Measurements from ENCODE around the gene QPCTL. TPM values are rescaled to one million over a fixed set of nuclear protein-coding genes. Genes with fewer than 3 reads are reported as not detected.
"Not testable (repeated sequence)": the region's sequence is repeated elsewhere in the genome, so short reads cannot be mapped to it uniquely, and the experiment has no call there.

QPCTL gene
- total and polyA plus RNA-seq, 10 of the 15 experiments (the other 5 are each of a cell fraction or from before 2014, with no cell fraction given), result 1.1 to 22.6 (median 11.2) TPM

- BruUV-seq (replicated peaks), result not testable (repeated sequence)
Observed at GRCh38 chr19:45728683-45729082, 36.2 kb downstream of the QPCTL start.

GRCh38 chr19:45729800-45730290 lies 37.4 kb downstream of the QPCTL start:
- no peak overlapping the region; the same call in 1 of the 2 replicates for H2AFZ ChIP-seq (ENCODE audit: control insufficient read depth, low read depth, low read length)
- peaks cover 4% of the 10 kb centered on the region; the same call in 1 of the 2 replicates for H3K4me1 ChIP-seq (ENCODE audit: control insufficient read depth, insufficient read depth, low read length)
- ATAC-seq (peak; percentile 52), DNase-seq (ENCODE audit: low read depth, low spot score) (peak; percentile 51), FAIRE-seq (peak; percentile 93)
- H3K4me3 ChIP-seq, result peak overlapping the region; percentile 97
- H3K9me3 ChIP-seq (replicated peaks; ENCODE audit: control insufficient read depth, insufficient read depth, low read length), result no peaks in the 10 kb centered on the region
- SMC1A ChIA-PET (ENCODE audit: uncharacterized antibody, unreplicated experiment), result interaction anchor here (0.8 to 3.3 kb wide), 7 partner anchors 10 to 56 kb away, joined by 3 to 35 read pairs (median 11); partner anchors contain the start of genes QPCTL, SIX5 and SNRPD2
- no peaks in the 10 kb centered on the region; the same call in 1 of the 2 replicates for H4K20me1 ChIP-seq (ENCODE audit: control insufficient read depth, insufficient read depth)
- intact Hi-C loops (cut with micrococcal nuclease; ENCODE audit: unreplicated experiment) (loop anchor here (1.0 to 5.0 kb wide), 2 partner anchors 24 to 37 kb away; partner anchors contain the start of gene SIX5), in situ Hi-C loops (cut with MboI) (no loop called here)
- RAD21 ChIA-PET (ENCODE audit: unreplicated experiment), result interaction anchor here (0.6 to 3.0 kb wide), 9 partner anchors 12 to 88 kb away, joined by 3 to 27 read pairs (median 6); partner anchors contain the start of genes GIPR, QPCTL, SIX5 and SNRPD2
- H3K36me3 ChIP-seq (ENCODE audit: control insufficient read depth in 2 of 2, insufficient read depth in 2 of 2, low read length in 1 of 2), result peaks cover 0 to 7% of the 10 kb centered on the region in 2 experiments; a peak in 2 of 4 replicates
- H3K27me3 ChIP-seq (replicated peaks in 1 of 2; ENCODE audit: control insufficient read depth in 2 of 2, insufficient read depth in 2 of 2, low read length in 1 of 2), result no peaks in the 10 kb centered on the region
- BruUV-seq (replicated peaks), result TSS peak; percentile 77
- H3K9ac ChIP-seq (ENCODE audit: control insufficient read depth, insufficient read depth, low read length), result peak overlapping the region; percentile 87
- CTCF ChIA-PET, result interaction anchor here (0.7 to 3.0 kb wide), 17 partner anchors 10 to 164 kb away, joined by 3 to 15 read pairs (median 5); partner anchors contain the start of genes QPCTL, SIX5 and SNRPD2
- H3K4me2 ChIP-seq (ENCODE audit: control insufficient read depth, insufficient read depth), result peak overlapping the region; percentile 69
- peaks cover 61% of the 10 kb centered on the region for H3K79me2 ChIP-seq (ENCODE audit: control insufficient read depth, insufficient read depth, low read length)
- 0% methylated on average over 10 of the region's 10 CpGs for WGBS (ENCODE audit: insufficient coverage, insufficient replicate concordance, low lambda C conversion rate, missing lambda C conversion rate)
- peak overlapping the region; percentile 90 for H3K27ac ChIP-seq (ENCODE audit: control insufficient read depth, insufficient read depth)
- POLR2A ChIA-PET, result interaction anchor here (0.6 to 3.8 kb wide), 10 partner anchors 12 to 133 kb away, joined by 3 to 58 read pairs (median 6); partner anchors contain the start of genes QPCTL, SIX5, SNRPD2 and SYMPK
- TF ChIP-seq SMARCA5 (IDR thresholded peaks at IDR 0.05), result peak; percentile 95
- TF ChIP-seq CHD1 (IDR thresholded peaks at IDR 0.05; ENCODE audit: low read depth, low read length), result no peak
- TF ChIP-seq DPF2 (IDR thresholded peaks at IDR 0.05), result 0 out of 2 replicates have a peak, but pooled peaks have one; percentile 39
- peak; percentile 79 for TF ChIP-seq MTA2 (IDR thresholded peaks at IDR 0.05; ENCODE audit: low read depth)
- peak in 1 of 2 experiments; percentile 90; a peak in 2 of 3 replicates for TF ChIP-seq EGR1 (IDR thresholded peaks at IDR 0.05; ENCODE audit: borderline replicate concordance in 1 of 2, low read depth in 2 of 2, low read length in 2 of 2)
- peak; percentile 74; the same call in 1 of the 2 replicates for TF ChIP-seq MTA3 (IDR thresholded peaks at IDR 0.05; ENCODE audit: borderline replicate concordance, low read length)
- TF ChIP-seq BMI1 (IDR thresholded peaks at IDR 0.05; ENCODE audit: borderline replicate concordance), result no peak
- TF ChIP-seq, protein P1, sequence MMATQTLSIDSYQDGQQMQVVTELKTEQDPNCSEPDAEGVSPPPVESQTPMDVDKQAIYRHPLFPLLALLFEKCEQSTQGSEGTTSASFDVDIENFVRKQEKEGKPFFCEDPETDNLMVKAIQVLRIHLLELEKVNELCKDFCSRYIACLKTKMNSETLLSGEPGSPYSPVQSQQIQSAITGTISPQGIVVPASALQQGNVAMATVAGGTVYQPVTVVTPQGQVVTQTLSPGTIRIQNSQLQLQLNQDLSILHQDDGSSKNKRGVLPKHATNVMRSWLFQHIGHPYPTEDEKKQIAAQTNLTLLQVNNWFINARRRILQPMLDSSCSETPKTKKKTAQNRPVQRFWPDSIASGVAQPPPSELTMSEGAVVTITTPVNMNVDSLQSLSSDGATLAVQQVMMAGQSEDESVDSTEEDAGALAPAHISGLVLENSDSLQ (IDR thresholded peaks at IDR 0.05), result no peak
- peak; percentile 71 for TF ChIP-seq POLR2AphosphoS5 (IDR thresholded peaks at IDR 0.05; ENCODE audit: low read length)
- peak; percentile 55; the same call in 1 of the 2 replicates for TF ChIP-seq IRF4 (IDR thresholded peaks at IDR 0.05; ENCODE audit: low read depth, low read length)
- 0 out of 2 replicates have a peak, but pooled peaks have one; percentile 29 for TF ChIP-seq NFYB (IDR thresholded peaks at IDR 0.05; ENCODE audit: insufficient read depth, low read depth, low read length)

More at GRCh38 chr19:45728683-45729082, 36.2 kb downstream of the QPCTL start:
- in situ Hi-C loops (cut with MboI); intact Hi-C loops (cut with micrococcal nuclease; ENCODE audit: unreplicated experiment); H3K9me3 ChIP-seq (replicated peaks; ENCODE audit: control insufficient read depth, insufficient read depth, low read length); H3K27ac ChIP-seq (ENCODE audit: control insufficient read depth, insufficient read depth); FAIRE-seq; H2AFZ ChIP-seq (ENCODE audit: control insufficient read depth, low read depth, low read length); H4K20me1 ChIP-seq (ENCODE audit: control insufficient read depth, insufficient read depth); H3K36me3 ChIP-seq (ENCODE audit: control insufficient read depth in 2 of 2, insufficient read depth in 2 of 2, low read length in 1 of 2); RAD21 ChIA-PET (ENCODE audit: unreplicated experiment); H3K9ac ChIP-seq (ENCODE audit: control insufficient read depth, insufficient read depth, low read length); DNase-seq (ENCODE audit: low read depth, low spot score); ATAC-seq; H3K4me1 ChIP-seq (ENCODE audit: control insufficient read depth, insufficient read depth, low read length); H3K27me3 ChIP-seq (replicated peaks in 1 of 2; ENCODE audit: control insufficient read depth in 2 of 2, insufficient read depth in 2 of 2, low read length in 1 of 2): not testable (repeated sequence)
- H3K4me3 ChIP-seq, result peak overlapping the region; percentile 60; the same call in 1 of the 2 replicates
- ChIA-PET POLR2A (interaction anchor here (3.8 kb wide), 1 partner anchor 11 kb away, joined by 58 read pairs; no protein-coding TSS in a partner anchor), CTCF (interaction anchor here (1.9 kb wide), 1 partner anchor 71 kb away, joined by 5 read pairs; no protein-coding TSS in a partner anchor), SMC1A (ENCODE audit: uncharacterized antibody, unreplicated experiment) (interaction anchor here (2.2 to 2.9 kb wide), 2 partner anchors 12 to 37 kb away, joined by 11 to 35 read pairs; partner anchors contain the start of genes QPCTL and SNRPD2)
- TF ChIP-seq, protein P2, sequence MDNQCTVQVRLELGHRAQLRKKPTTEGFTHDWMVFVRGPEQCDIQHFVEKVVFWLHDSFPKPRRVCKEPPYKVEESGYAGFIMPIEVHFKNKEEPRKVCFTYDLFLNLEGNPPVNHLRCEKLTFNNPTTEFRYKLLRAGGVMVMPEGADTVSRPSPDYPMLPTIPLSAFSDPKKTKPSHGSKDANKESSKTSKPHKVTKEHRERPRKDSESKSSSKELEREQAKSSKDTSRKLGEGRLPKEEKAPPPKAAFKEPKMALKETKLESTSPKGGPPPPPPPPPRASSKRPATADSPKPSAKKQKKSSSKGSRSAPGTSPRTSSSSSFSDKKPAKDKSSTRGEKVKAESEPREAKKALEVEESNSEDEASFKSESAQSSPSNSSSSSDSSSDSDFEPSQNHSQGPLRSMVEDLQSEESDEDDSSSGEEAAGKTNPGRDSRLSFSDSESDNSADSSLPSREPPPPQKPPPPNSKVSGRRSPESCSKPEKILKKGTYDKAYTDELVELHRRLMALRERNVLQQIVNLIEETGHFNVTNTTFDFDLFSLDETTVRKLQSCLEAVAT (IDR thresholded peaks at IDR 0.05), result peak; percentile 76; the same call in 1 of the 2 replicates
- 98% methylated on average over 18 of the region's 18 CpGs for WGBS (ENCODE audit: insufficient coverage, insufficient replicate concordance, low lambda C conversion rate, missing lambda C conversion rate)
- H3K4me2 ChIP-seq (ENCODE audit: control insufficient read depth, insufficient read depth), result peak overlapping the region; percentile 31
- H3K79me2 ChIP-seq (ENCODE audit: control insufficient read depth, insufficient read depth, low read length), result peaks cover 71% of the 10 kb centered on the region
